Measurements from ENCODE around the gene NUDCD3.

The NUDCD3 gene

DNA sequence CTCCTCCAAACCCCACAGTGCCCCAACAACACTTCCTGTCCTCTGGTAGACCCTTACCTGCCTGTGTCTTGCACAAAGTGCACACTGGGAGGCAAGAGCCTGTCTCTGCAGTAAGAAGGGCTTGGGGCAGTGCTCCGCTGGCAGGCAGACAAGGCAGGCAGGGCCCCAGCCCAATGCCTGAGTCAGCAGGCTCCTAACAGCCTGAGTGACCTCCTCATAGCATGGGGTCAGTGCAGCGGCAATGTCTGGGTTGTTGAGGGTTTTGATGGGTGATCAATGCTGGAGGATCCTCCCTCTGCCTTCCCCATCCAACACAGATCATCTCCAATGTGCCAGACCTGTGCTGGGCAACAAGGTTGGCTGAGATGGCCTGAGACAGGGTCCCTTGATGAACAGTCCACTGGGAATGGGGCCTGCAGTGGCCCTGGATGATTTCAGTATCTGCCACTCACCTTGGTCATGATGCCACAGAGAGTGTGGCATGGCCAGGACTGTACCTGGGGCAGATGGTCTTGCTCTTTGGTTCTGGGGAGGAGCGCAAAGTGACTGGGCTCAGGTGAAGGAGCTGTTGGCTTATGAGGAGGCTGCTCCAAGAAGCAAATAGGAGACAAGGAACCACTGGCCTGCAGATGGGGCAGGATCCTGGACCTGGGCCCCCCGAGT is 109.5 kb downstream of the NUDCD3 start:
- DNase-seq: peak; percentile 50

DNA sequence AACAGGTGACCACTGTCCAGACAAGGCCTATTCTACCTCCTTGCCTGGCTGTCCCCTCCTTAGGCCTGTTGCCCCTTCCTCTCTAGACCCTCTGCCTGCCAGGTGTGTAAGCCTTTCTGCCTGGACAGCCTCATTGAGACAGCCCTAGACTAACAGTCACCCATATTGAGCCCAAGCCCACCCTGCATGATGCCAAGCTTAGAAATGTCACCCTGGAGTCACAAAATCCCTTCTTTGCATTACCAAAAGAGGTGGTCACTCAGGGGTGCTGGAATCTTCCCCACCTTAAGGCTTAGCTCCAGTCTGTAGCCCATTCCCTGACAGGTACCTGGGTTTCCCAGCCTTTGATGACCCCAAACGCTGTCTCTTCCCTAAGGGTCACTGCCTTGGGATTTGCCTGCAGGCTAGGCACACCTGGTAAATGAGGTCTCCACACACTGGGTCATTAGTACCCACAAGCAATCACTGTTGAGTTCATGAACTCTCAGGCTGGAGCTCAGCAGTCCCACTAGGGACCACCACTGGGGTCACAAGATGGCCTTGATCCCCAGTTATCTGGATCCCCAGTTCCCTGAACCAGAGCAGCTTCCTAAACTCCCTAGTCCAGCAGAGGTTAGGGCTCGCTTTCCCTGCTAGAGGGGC is 110.1 kb downstream of the NUDCD3 start:
- peak; percentile 44 for DNase-seq

DNA sequence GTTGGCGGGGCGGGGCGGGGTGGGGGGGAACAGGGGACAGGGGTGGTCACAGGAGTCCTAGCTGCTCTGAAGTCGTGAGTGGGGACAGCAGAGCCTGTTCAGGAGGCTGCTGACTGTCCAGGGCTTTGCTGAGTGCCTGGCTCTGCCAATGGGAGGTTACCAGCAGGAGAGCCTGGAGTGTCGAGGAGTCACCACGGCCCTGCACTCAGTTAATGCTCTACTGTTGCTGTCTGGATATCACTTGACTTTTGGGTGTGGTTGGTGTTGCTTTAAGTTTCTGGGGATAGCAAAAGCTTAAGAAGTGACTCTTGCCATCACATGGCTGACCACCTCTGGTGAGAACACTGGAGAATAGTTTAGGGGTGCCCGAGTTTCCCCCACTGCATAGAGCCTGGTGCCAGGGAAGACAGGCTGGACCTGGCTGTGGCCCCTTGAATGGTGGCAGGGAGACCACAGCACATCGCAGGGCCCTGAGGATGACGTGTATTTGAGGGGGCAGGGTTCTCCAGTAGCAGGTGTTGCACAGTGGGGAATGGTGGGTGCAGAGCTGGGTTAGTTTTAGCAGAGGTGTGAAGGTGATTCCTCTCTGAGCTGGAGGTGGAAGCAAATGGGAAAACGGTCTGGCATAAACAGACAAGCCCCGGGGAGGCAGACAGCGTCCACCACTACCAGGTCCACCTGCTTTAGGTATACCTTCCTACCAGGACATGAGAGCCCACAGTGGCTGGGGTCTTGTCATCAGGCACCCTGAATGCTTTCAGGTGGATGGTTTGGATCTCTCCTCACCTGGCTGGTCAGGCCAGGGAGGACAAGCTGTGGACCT is 110.9 kb downstream of the NUDCD3 start:
- peak; percentile 49 for DNase-seq

DNA sequence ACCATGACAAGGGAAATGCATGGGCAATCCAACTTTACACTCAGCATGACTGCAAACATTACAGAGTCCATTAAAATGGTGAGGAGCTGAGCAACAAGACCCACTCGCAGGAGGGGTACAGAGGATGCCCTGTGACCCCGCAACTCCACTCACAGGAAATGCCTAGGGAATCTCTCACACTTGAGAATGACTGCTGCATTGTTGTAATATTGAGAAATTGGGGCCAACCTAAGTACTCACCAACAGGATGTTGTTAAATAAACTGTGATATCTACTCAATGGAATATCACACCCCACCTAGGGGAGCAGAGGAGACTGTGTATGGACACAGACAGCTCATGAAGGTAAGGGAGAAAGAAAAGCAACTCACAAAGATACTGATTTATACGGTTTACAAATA is 111.7 kb downstream of the NUDCD3 start:
- no peak for DNase-seq

- peak; percentile 50 for DNase-seq
These were observed 112.6 kb downstream of the NUDCD3 start for GRCh38 chr7:44377681-44378421.

GRCh38 chr7:44377134-44377463 is 113.4 kb downstream of the NUDCD3 start:
- peak; percentile 52 for DNase-seq

- DNase-seq: peak; percentile 41
These were observed 113.9 kb downstream of the NUDCD3 start for GRCh38 chr7:44376429-44377133.

- peak; percentile 41 for DNase-seq
These were observed 114.5 kb downstream of the NUDCD3 start for GRCh38 chr7:44375926-44376342.

- DNase-seq: no peak
These were observed 115.2 kb downstream of the NUDCD3 start for GRCh38 chr7:44375236-44375699.

DNA sequence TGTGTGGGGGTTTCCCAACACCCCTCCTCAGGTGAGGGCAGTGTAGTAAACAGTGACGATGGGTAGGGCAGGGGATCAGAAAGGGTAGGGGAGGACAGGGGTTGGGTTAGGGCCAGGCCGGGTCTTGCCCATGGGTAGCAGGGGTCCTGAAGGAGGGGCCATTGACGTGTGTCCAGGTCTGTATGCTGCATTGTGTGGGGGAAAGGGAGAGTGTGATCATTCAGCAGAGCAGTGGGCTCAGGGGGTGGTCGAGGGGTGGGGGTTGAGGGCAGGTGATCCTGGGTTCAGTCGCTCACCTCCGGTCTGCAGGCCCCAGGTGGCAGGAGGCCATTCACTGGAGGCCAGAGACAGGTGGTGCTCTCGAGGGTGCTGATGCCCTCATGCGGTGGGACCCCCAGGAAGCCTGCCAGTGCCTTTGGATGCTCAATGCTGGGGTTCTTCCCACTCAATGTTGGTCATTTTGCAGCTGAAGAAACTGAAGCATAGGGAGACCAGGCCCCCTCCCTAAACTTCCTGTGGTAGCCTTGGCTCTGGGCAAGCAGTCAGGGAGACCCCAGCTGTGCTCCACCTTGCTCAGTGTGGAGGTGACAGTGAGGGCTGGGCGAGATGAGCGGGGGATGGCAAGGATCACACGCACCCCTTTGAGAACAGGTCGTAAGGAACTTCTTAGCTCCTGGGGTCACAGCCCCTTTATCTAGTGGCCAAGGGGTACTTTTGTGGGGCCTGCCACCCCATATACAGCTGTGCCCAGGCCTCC is 116.3 kb downstream of the NUDCD3 start:
- no peak for DNase-seq

GRCh38 chr7:44373418-44373740 is 117.1 kb downstream of the NUDCD3 start:
- no peak for DNase-seq

- no peak for DNase-seq
These were observed 117.7 kb downstream of the NUDCD3 start for GRCh38 chr7:44372560-44373417.

GRCh38 chr7:44368885-44369284 is 121.6 kb downstream of the NUDCD3 start:
- DNase-seq: no peak

DNA sequence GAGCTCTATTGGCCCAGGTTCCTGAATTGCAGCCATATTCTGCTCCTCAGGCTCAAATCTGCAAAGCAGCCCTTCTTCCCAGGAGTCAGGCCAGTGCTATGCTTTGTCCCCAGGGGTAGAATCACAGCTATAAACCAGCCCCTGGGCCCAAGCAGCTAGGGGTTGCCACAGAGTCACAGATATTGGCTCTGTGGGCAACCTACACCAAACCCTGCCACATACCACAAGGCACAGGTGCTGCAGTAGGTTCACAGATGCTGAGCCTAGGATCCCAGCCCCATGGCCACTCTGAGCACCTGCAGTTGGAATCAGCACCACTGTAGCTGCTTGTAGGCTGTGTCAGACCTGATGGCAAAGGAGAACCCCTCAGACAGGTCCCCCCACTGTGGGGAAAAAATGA is 122.0 kb downstream of the NUDCD3 start:
- peak; percentile 42 for DNase-seq

DNA sequence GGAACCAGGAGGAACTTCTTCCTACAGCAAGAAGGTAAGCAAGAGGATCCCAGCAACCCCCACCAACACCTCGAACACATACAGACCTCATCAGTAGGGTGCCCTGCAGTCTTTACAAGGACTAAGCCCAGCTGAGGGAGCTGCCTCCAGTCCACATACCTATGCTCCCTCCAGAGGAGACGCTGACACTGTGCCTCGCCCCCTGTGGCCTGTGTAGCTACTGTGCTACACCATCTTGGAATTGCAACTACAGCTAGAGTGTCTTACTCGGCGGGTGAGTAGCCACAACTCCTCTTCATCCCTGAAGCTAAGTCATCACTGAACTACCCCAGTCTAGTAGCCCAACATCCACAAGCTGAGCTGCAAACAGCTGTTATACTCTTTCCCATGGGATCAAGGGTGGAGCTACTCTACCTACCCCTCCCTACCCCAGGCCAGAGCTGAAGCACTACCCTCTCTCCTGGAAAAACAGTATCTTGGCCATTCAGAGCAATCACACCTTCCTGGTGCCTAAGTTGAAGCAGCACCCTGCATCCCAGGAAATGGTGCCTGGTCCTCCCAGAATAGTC is 122.9 kb downstream of the NUDCD3 start:
- peak; percentile 45 for DNase-seq

DNA sequence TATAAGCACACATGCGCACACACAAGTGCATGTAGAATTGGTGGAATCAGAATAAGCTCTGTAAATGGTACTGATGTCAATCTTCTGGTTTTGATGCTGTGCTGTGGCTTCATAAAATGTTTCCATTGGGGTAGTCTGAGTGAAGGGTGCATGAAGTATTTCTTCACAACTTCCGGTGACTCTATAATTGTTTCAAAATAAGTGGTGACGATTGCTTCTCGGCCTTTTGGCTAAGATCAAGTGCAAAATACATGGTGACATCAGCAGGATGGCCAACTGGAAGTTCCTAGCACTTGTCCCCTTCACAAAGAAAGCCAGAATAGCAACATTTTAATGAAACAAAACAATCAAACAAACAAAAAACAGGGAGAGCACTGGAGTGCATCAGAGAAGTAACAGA is 123.5 kb downstream of the NUDCD3 start:
- no peak for DNase-seq

- DNase-seq: no peak
These were observed 136.8 kb downstream of the NUDCD3 start for GRCh38 chr7:44353668-44354067.

DNA sequence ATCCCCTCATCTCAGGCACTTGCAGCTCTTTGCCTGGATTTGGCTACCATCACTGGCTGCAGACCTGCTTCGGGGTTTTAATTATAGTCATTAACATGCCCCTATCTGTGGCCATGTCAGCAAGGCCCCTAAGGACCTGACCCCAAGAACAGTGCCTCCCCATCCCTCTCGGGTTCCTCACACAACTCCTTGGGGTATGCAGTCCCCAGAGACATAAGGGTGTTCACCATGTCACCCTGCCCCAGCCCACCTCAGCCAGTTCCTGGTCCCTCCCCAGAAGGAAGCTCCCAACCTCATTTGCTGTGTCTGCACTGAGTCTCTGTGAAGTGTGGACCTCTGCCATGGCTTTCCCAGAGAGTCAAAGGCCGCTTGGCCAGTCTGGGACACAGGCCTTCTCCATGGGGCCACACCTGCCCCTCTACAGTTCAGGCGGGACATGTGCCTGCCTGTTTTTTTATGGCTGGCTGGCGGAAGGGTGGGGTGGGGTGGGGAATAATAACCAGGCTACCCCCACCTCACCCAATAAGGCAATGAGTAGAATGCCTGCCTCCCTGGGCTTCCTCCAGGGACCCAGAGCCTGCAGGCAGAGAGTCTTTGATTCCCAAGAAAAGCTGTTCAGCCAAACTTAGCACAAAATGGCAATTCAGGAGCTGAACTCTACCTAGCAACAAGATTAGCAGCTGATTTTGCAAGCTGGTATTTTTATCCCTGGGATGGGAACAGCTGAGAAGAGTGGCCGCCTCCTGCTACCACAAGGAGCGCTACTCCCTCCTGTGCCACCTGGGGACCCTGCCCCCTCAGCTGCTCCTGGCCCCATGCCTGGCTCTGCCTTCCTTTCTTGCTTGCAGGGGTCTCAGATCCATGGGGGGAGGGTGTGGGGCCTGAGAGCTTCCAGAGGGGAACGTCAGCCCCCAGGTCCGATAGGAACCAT is 141.3 kb downstream of the NUDCD3 start:
- no peak for DNase-seq

GRCh38 chr7:44348300-44348699 is 142.2 kb downstream of the NUDCD3 start:
- DNase-seq: peak; percentile 61
